Vagina (tissue), 2 donors: ENCODE results near the gene HMGXB4.

Experiments used
- POLR2A ChIP-seq, 2 donors: fragments of 450-650 bp; IDR thresholded peaks; one replicate each; pipeline ENCODE4 v1.6.1; 2017; ENCODE audit warnings: antibody characterized with exemption in 2 of 2, mild to moderate bottlenecking in 2 of 2, moderate library complexity in 2 of 2
- TF ChIP-seq, protein P1 (sequence below), 3 experiments: fragments of 450-650 bp in 2 of 3; fragments of 200-600 bp in 1 of 3; sonication (generic) in 1 of 3; IDR thresholded peaks; one replicate each; pipeline ENCODE4 v1.5.1; 2017 to 2019; ENCODE audit warnings: antibody characterized with exemption in 3 of 3, mild to moderate bottlenecking in 2 of 3, moderate library complexity in 2 of 3

DNA sequence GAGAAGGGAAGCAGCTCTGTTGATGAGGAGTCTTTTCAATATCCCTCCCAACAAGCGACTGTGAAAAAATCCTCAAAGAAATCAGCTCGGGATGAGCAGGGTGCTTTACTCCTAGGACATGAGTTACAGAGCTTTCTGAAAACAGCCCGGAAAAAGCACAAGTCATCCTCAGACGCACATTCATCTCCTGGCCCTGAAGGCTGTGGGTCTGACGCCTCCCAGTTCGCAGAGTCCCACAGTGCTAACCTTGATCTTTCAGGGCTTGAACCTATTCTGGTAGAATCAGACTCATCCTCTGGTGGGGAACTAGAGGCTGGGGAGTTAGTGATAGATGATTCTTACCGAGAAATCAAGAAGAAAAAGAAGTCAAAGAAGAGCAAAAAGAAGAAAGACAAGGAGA lies 7.7 kb downstream of the HMGXB4 start:
- TF ChIP-seq, protein P1, sequence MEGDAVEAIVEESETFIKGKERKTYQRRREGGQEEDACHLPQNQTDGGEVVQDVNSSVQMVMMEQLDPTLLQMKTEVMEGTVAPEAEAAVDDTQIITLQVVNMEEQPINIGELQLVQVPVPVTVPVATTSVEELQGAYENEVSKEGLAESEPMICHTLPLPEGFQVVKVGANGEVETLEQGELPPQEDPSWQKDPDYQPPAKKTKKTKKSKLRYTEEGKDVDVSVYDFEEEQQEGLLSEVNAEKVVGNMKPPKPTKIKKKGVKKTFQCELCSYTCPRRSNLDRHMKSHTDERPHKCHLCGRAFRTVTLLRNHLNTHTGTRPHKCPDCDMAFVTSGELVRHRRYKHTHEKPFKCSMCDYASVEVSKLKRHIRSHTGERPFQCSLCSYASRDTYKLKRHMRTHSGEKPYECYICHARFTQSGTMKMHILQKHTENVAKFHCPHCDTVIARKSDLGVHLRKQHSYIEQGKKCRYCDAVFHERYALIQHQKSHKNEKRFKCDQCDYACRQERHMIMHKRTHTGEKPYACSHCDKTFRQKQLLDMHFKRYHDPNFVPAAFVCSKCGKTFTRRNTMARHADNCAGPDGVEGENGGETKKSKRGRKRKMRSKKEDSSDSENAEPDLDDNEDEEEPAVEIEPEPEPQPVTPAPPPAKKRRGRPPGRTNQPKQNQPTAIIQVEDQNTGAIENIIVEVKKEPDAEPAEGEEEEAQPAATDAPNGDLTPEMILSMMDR (IDR thresholded peaks at IDR 0.05): no peak
- no peak for TF ChIP-seq POLR2A (IDR thresholded peaks at IDR 0.05)
